ENCODE measurements around the gene CCDC167. TPM values are rescaled to one million over a fixed set of nuclear protein-coding genes. Genes with fewer than 3 reads are reported as not detected.

The CCDC167 gene
- total and polyA plus RNA-seq, 2 of the 8 experiments (the other 6 are each of a cell fraction or from before 2014, with no cell fraction given), result 11.0 to 26.5 TPM

DNA sequence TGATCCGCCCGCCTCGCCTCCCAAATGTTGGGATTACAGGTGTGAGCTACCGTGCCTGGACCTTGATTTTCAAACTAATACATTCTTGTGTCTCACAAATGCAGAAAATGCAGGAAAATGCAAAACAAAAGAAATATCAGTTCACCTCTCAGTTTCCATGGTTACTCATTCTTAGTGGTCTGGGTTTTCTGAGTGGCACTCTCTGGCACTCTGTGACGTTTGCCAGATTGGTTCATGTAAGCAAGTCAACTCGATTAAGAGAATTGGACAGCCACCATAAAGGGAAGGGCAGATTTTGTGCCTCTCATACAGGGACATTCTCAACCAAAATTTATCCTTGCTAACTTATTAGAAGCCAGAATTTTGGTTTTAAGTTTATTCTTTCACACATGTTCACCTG is 58.0 kb downstream of the CCDC167 start:
- FAIRE-seq (no peak), DNase-seq (ENCODE audit: low read depth in 1 of 2, low spot score in 2 of 2) (no peak)
- H3K18ac ChIP-seq (ENCODE audit: extremely low read depth, low read length), result no peak overlapping the region
- H3K9me3 ChIP-seq (ENCODE audit: insufficient read depth in 2 of 2, low read depth in 1 of 2, low read length in 1 of 2), result no peaks in the 10 kb centered on the region
- H4K91ac ChIP-seq (replicated peaks; ENCODE audit: insufficient read length, low read length), result no peak overlapping the region
- H3K14ac ChIP-seq (ENCODE audit: insufficient read length), result no peak overlapping the region
- no peak overlapping the region for H3K4me2 ChIP-seq (ENCODE audit: insufficient read depth in 1 of 2, low read depth in 2 of 2, low read length in 2 of 2)
- no peak overlapping the region for H2BK120ac ChIP-seq (replicated peaks; ENCODE audit: low read depth, low read length)
- TF ChIP-seq POLR2A (IDR thresholded peaks at IDR 0.05; ENCODE audit: control extremely low read depth in 1 of 2, low read depth in 2 of 2, low read length in 2 of 2) (no peak), NRF1 (IDR thresholded peaks at IDR 0.05; ENCODE audit: low read depth, low read length) (no peak), SP4 (IDR thresholded peaks at IDR 0.05; ENCODE audit: low read length) (no peak), BACH1 (IDR thresholded peaks at IDR 0.05; ENCODE audit: low read length) (no peak), PHF8 (conservative IDR thresholded peaks at IDR 0.05; ENCODE audit: low read depth, low read length) (no peak)
- no peak overlapping the region for H3K27ac ChIP-seq (ENCODE audit: low read depth, low read length)
- H3K4me3 ChIP-seq (ENCODE audit: extremely low read depth in 1 of 4, insufficient read depth in 2 of 4, low read depth in 3 of 4, low read length in 4 of 4), result no peak overlapping the region
- no peaks in the 10 kb centered on the region for H3K27me3 ChIP-seq (replicated peaks in 1 of 4; ENCODE audit: control insufficient read depth in 3 of 4, extremely low read depth in 1 of 4, insufficient read depth in 3 of 4, low read length in 3 of 4)
- H2BK15ac ChIP-seq (ENCODE audit: low read length), result no peak overlapping the region
- WGBS, 2 experiments (ENCODE audit: extremely low coverage in 1 of 2, insufficient coverage in 1 of 2, insufficient read length in 1 of 2, insufficient replicate concordance in 2 of 2, low coverage in 1 of 2, low lambda C conversion rate in 2 of 2, missing lambda C conversion rate in 1 of 2), result 91% methylated on average over 6 of the region's 6 CpGs; no CpG with 5 or more reads in 1 of the 2 experiments
- H3K9ac ChIP-seq (replicated peaks in 1 of 4; ENCODE audit: extremely low read depth in 1 of 4, low read depth in 3 of 4, low read length in 3 of 4), result no peak overlapping the region
- no peaks in the 10 kb centered on the region; a peak in 2 of 4 replicates for H3K79me2 ChIP-seq (ENCODE audit: control insufficient read depth in 1 of 2, insufficient read depth in 2 of 2, low read length in 2 of 2)
- no peaks in the 10 kb centered on the region; the same call in 1 of the 2 replicates for H3K79me1 ChIP-seq (ENCODE audit: low read depth, low read length)
- H4K8ac ChIP-seq (ENCODE audit: extremely low read depth, insufficient read depth, low read length), result no peak overlapping the region
- no peak overlapping the region for H3K23ac ChIP-seq (ENCODE audit: insufficient read length)
- H2BK12ac ChIP-seq (ENCODE audit: low read depth, low read length), result no peak overlapping the region
- peaks cover 5 to 26% (median 15%) of the 10 kb centered on the region in 4 experiments for H3K36me3 ChIP-seq (ENCODE audit: control insufficient read depth in 2 of 4, insufficient read depth in 4 of 4, low read length in 3 of 4)
- H2AFZ ChIP-seq (ENCODE audit: low read length), result no peak overlapping the region
- H3K4me1 ChIP-seq (replicated peaks in 1 of 4; ENCODE audit: control insufficient read depth in 3 of 4, insufficient read depth in 4 of 4, low read length in 3 of 4), result no peaks in the 10 kb centered on the region
- POLR2A ChIA-PET (ENCODE audit: partially characterized antibody), result no interaction called here
- CTCF ChIA-PET (ENCODE audit: partially characterized antibody), result interaction anchor here (1.3 kb wide), 1 partner anchor 12 kb away, joined by 4 read pairs; no protein-coding TSS in a partner anchor
- no peak overlapping the region for H3K56ac ChIP-seq (replicated peaks; ENCODE audit: insufficient read length, low read depth, low read length)
- H2BK20ac ChIP-seq (ENCODE audit: low read length), result no peak overlapping the region
- H3K23me2 ChIP-seq (ENCODE audit: low read depth, low read length), result no peaks in the 10 kb centered on the region
- H2AK5ac ChIP-seq (ENCODE audit: low read depth, low read length), result no peak overlapping the region
- peaks cover 3% of the 10 kb centered on the region in 2 experiments for H4K20me1 ChIP-seq (replicated peaks in 1 of 2; ENCODE audit: control insufficient read depth in 1 of 2, insufficient read depth in 2 of 2, low read length in 2 of 2)
- H3K4ac ChIP-seq (replicated peaks; ENCODE audit: insufficient read length, low read depth, low read length), result no peak overlapping the region
- H4K5ac ChIP-seq (ENCODE audit: insufficient read length, low read depth, low read length), result no peak overlapping the region
- H2BK5ac ChIP-seq (ENCODE audit: low read depth, low read length), result no peak overlapping the region
